ENCODE results near the gene ATG16L2. TPM values are rescaled to one million over a fixed set of nuclear protein-coding genes. Genes with fewer than 3 reads are reported as not detected.

Gene ATG16L2
- total and polyA plus RNA-seq, 2 of the 4 experiments (the other 2 are of a cell fraction) = 1.3 to 12.7 TPM

DNA sequence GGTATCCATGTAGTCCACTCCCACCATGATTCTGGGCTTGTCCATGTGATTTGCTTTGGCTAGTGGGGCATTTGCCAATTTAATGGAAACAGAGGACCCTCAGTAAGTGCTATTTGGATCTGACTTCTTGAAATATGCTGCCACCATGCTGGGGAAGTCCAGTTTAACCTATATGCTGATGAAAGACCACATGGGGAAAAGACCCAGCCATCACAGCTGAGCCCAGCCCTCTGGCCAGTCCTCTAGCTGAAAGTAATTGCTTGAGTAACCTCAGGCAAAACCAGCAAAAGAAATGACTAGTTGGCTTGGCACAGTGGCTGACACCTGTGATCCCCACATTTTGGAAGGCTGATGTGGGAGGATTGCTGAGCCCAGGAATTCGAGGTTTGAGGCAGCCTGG lies 61.5 kb downstream of the ATG16L2 start:
- in situ Hi-C loops (cut with MboI; ENCODE audit: low sequenced_read_pairs) = no loop called here
- TF ChIP-seq RCOR1 (IDR thresholded peaks at IDR 0.05; ENCODE audit: insufficient replicate concordance, low read length) = no peak
- Histone ChIP-seq H3K27ac (ENCODE audit: insufficient read depth, low read length) (no peak overlapping the region), H2BK5ac (ENCODE audit: low read depth, low read length, poor library complexity, severe bottlenecking) (no peak overlapping the region), H3K9me3 (ENCODE audit: control insufficient read depth, insufficient read depth, low read length) (no peaks in the 10 kb centered on the region), H3K27me3 (ENCODE audit: control insufficient read depth, insufficient read depth, low read length) (no peaks in the 10 kb centered on the region), H3K23ac (ENCODE audit: low read depth, low read length) (no peak overlapping the region), H3K56ac (ENCODE audit: extremely low read depth, insufficient read depth, low read length) (no peak overlapping the region), H2AK9ac (replicated peaks; ENCODE audit: low read depth, low read length, poor library complexity) (no peak overlapping the region), H3K9ac (ENCODE audit: low read depth, low read length) (no peak overlapping the region), H3K4ac (ENCODE audit: low read depth, low read length) (no peak overlapping the region), H2AFZ (replicated peaks; ENCODE audit: low read length, poor library complexity) (no peak overlapping the region), H3K4me2 (ENCODE audit: low read depth, low read length) (no peak overlapping the region), H3K36me3 (ENCODE audit: control insufficient read depth, insufficient read depth, low read length) (no peaks in the 10 kb centered on the region), H4K5ac (ENCODE audit: low read depth, low read length) (no peak overlapping the region), H3K18ac (ENCODE audit: low read depth, low read length) (no peak overlapping the region), H3K14ac (replicated peaks; ENCODE audit: low read depth, low read length) (no peak overlapping the region), H4K91ac (ENCODE audit: insufficient read depth, low read depth, low read length) (no peak overlapping the region), H2BK120ac (ENCODE audit: low read depth, low read length) (no peak overlapping the region), H3K79me1 (ENCODE audit: low read depth in 1 of 2, low read length in 2 of 2) (peaks cover 2 to 10% of the 10 kb centered on the region in 2 experiments; a peak in 2 of 4 replicates), H2BK20ac (ENCODE audit: low read depth, low read length) (no peak overlapping the region), H4K8ac (ENCODE audit: low read depth in 2 of 2, low read length in 2 of 2) (no peak overlapping the region), H3K4me3 (ENCODE audit: insufficient read depth, low read depth, low read length) (no peak overlapping the region), H3K4me1 (ENCODE audit: control insufficient read depth, insufficient read depth, low read length) (0 out of 2 replicates have a peak, but pooled peaks cover 2% of the 10 kb centered on the region), H2AK5ac (ENCODE audit: low read depth, low read length) (no peak overlapping the region), H4K20me1 (ENCODE audit: insufficient read depth, low read length) (no peaks in the 10 kb centered on the region; the same call in 1 of the 2 replicates), H3K9me1 (ENCODE audit: insufficient read depth, low read length) (peaks cover 3% of the 10 kb centered on the region; the same call in 1 of the 2 replicates), H2BK15ac (ENCODE audit: low read depth, low read length) (no peak overlapping the region)
- no peak for DNase-seq
- no TSS peak for BruUV-seq (replicated peaks)
- ChIA-PET CTCF (no interaction called here), POLR2A (ENCODE audit: unreplicated experiment) (no interaction called here)
- intact Hi-C loops (cut with micrococcal nuclease) = no loop called here
- dilution Hi-C loops (cut with HindIII; ENCODE audit: low sequenced_read_pairs, unreplicated experiment) = no loop called here
- no CpG with 5 or more reads among the region's 1 CpG for WGBS, 2 experiments (ENCODE audit: extremely low coverage in 2 of 2, insufficient read length in 1 of 2)
- no peak for ATAC-seq (ENCODE audit: low read depth)

Measured in IMR-90 (cell line).